BJ (cell line): ENCODE results near the gene PIGR. TPM values are rescaled to one million over a fixed set of nuclear protein-coding genes. Genes with fewer than 3 reads are reported as not detected.

ENCODE experiments used
- CTCF ChIA-PET: fragments of 350-600 bp; formaldehyde crosslinking; extraction: SDS; loops from one replicate; lab custom pipeline; 2021; ENCODE audit warnings: antibody characterized with exemption, inconsistent platforms; lab: Yijun Ruan, JAX
- POLR2A ChIA-PET: fragments of 300-600 bp; sonication (Branson Sonifier 250); formaldehyde crosslinking; extraction: SDS; loops from one replicate; lab custom pipeline; 2021; ENCODE audit warnings: antibody characterized with exemption; lab: Charles Lee
- DNase-seq: peaks from one replicate; pipeline ENCODE4 v3.0.0-alpha.2; 2011; ENCODE audit warnings: low read depth
- H3K27me3 ChIP-seq: 2 replicates; pipeline ENCODE4 v1.6.0; 2011; ENCODE audit warnings: low read length; ENCODE audit not compliant: control insufficient read depth, insufficient read depth
- H3K36me3 ChIP-seq: 2 replicates; pipeline ENCODE4 v1.5.1; 2011; ENCODE audit warnings: low read length; ENCODE audit not compliant: control insufficient read depth, insufficient read depth
- H3K4me3 ChIP-seq: 2 replicates; pipeline ENCODE4 v1.5.1; 2011; ENCODE audit warnings: low read depth, mild to moderate bottlenecking, control low read depth, low read length
- polyA plus RNA-seq: library from polyadenylated mRNA; depleted of rRNA; stranded (reverse); fragments of >200 nt; gene quantifications from 2 replicates; pipeline ENCODE4 v1.2.3, GENCODE V29; 2011
- TF ChIP-seq, protein P1 (sequence below): IDR thresholded peaks from 2 replicates; pipeline ENCODE4 v1.5.1; 2011; ENCODE audit warnings: low read depth, mild to moderate bottlenecking, control low read depth, inconsistent platforms, low read length, moderate library complexity; ENCODE audit not compliant: insufficient read depth

Gene PIGR
- polyA plus RNA-seq, 1 experiment: not detected

DNA sequence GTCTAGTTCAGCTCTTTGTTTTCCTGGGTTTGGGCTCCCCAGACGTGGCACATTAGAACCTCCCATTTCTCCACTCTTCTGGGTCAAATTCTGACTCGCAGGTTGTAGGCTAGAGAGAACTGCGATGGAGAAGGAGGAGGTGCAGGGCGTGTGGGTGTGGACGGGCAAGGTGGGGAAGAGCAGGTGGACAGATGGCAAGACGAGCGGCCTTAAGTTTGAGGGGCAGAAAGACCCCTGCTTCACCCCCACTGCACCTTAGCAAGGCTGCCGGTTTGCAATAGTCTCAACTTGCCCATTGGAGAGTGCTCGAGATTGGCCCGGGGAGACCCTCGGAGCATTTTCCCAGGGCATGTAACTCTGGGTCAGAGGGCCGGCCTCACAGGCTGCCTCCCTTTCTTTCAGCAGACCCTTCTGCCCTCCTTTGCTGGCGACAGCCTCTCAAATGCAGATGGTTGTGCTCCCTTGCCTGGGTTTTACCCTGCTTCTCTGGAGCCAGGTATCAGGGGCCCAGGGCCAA is 47.3 kb downstream of the PIGR start:
- Histone ChIP-seq H3K36me3 (no peaks in the 10 kb centered on the region), H3K4me3 (no peak overlapping the region), H3K27me3 (no peaks in the 10 kb centered on the region)
- DNase-seq: no peak
- TF ChIP-seq, protein P1, sequence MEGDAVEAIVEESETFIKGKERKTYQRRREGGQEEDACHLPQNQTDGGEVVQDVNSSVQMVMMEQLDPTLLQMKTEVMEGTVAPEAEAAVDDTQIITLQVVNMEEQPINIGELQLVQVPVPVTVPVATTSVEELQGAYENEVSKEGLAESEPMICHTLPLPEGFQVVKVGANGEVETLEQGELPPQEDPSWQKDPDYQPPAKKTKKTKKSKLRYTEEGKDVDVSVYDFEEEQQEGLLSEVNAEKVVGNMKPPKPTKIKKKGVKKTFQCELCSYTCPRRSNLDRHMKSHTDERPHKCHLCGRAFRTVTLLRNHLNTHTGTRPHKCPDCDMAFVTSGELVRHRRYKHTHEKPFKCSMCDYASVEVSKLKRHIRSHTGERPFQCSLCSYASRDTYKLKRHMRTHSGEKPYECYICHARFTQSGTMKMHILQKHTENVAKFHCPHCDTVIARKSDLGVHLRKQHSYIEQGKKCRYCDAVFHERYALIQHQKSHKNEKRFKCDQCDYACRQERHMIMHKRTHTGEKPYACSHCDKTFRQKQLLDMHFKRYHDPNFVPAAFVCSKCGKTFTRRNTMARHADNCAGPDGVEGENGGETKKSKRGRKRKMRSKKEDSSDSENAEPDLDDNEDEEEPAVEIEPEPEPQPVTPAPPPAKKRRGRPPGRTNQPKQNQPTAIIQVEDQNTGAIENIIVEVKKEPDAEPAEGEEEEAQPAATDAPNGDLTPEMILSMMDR: no peak
- CTCF ChIA-PET: interaction anchor here (1.7 to 3.8 kb wide), 2 partner anchors 10 to 164 kb away, joined by 7 to 17 read pairs; no protein-coding TSS in a partner anchor
- POLR2A ChIA-PET: interaction anchor here (0.7 kb wide), 1 partner anchor 167 kb away, joined by 3 read pairs; no protein-coding TSS in a partner anchor

DNA sequence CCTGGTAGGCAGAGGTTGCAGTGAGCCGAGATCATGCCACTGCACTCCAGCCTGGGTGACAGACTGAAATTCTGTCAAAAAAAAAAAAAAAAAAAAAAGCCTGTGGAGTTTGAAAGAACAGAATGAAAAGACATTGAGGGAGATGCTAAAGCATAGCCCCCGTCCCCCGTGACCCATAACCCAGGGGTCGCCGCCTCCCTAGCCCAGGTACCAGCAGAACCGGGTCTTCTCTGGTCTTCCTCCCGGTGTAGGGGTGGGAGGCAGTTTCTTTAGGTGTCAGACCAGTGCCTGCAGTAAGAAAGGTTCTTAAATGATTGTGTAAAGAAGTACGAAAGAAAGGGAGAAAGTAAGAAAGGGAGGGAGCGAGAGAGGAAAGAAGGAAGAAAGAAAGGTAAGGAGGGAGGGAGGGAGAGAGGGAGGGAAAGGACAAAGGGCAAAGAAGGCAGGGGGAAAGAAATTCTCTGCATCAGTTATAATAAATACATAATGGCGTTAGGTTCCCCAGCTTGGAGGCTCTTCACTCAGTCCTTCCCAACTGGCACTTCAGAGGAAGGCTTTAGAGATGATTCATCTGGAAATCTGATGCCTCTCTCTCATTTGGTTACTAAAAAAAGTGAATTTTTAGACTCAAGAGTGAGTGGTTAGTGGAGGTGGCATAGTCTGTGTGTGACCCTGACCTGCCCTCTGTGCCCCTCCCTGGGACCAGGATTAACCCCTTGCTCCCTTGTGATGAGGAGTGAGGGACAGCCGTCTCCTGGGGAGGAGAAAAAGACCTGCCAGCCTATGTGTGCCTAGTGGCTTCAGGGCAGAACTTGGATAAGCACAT is 48.0 kb downstream of the PIGR start:
- DNase-seq: no peak
- POLR2A ChIA-PET: interaction anchor here (0.7 kb wide), 1 partner anchor 166 kb away, joined by 3 read pairs; no protein-coding TSS in a partner anchor
- no peaks in the 10 kb centered on the region for H3K36me3 ChIP-seq
- CTCF ChIA-PET: interaction anchor here (1.7 to 3.8 kb wide), 2 partner anchors 11 to 164 kb away, joined by 7 to 17 read pairs; no protein-coding TSS in a partner anchor
- no peak overlapping the region for H3K4me3 ChIP-seq
- TF ChIP-seq, protein P1: no peak
- no peaks in the 10 kb centered on the region for H3K27me3 ChIP-seq

DNA sequence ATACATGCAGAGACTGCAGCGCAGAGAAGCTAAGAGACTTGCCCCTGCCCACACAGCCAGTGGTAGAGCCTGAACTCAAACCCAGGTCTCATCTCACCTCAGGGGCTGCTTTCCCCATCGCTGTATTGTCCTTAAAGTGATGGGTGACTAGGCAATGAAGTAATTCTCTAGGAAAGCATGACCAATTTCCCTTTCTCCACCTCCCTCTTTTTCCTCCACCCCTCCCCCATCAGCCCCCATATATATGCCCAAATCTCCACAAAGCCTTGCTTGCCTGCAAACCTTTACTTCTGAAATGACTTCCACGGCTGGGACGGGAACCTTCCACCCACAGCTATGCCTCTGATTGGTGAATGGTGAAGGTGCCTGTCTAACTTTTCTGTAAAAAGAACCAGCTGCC is 49.1 kb downstream of the PIGR start, which contains the start of gene IL24:
Gene IL24, plus strand, starts transcription at position 269 of the 400 bp plus-strand sequence. CDS start 390 bp downstream, outside the sequence.
- no peak for DNase-seq
- Histone ChIP-seq H3K36me3 (no peaks in the 10 kb centered on the region), H3K4me3 (no peak within 1 kb of the TSS), H3K27me3 (no peaks in the 10 kb centered on the region)
- ChIA-PET POLR2A (no interaction called here), CTCF (interaction anchor here (1.6 to 3.0 kb wide), 4 partner anchors 12 to 88 kb away, joined by 5 to 18 read pairs (median 12); no protein-coding TSS in a partner anchor)
- TF ChIP-seq, protein P1: no peak

DNA sequence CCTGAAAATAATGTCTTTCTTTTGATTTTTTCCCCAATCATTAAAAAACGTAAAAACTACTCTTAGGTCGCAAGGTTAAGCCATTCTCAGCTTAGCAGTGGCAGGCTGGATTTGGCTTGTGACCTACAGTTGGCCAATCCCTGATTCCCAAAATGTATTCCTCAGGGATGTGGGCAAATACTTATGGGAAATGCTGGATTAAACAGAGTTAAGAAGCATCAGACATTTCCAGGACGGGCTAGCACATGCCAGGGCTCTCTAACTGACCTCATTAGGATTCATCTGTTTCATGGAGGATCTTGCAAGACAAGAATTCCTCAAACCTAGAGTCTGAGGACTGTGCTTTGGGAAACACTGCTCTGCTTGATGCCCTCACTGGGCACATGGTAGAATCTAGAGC is 50.0 kb downstream of the PIGR start:
- Histone ChIP-seq H3K27me3 (no peaks in the 10 kb centered on the region), H3K36me3 (no peaks in the 10 kb centered on the region), H3K4me3 (no peak overlapping the region)
- TF ChIP-seq, protein P1: no peak
- CTCF ChIA-PET: interaction anchor here (1.1 to 3.0 kb wide), 7 partner anchors 10 to 162 kb away, joined by 4 to 18 read pairs (median 8); partner anchors contain the start of gene IL20
- POLR2A ChIA-PET: interaction anchor here (0.6 kb wide), 1 partner anchor 31 kb away, joined by 4 read pairs; the partner anchor contains the start of gene IL20
- DNase-seq: no peak
